Stimulated activated CD4-positive, alpha-beta T cell treated with anti-CD3 and anti-CD28 coated beads, TNF-alpha, amount 100 ng/mL, for 24 hours (primary cell): ENCODE data around the gene SH3BGR.
A peak's percentile ranks its signal among the peaks of the same experiment; 100 is the strongest.
"Not testable (repeated sequence)": the region's sequence is repeated elsewhere in the genome, so short reads cannot be mapped to it uniquely, and the experiment has no call there.

ENCODE experiments used
- DNase-seq, 3 experiments: peaks; one replicate each; pipeline ENCODE4 v3.0.0-alpha.2; 2020; ENCODE audit warnings: low read depth in 3 of 3

Gene SH3BGR

DNA sequence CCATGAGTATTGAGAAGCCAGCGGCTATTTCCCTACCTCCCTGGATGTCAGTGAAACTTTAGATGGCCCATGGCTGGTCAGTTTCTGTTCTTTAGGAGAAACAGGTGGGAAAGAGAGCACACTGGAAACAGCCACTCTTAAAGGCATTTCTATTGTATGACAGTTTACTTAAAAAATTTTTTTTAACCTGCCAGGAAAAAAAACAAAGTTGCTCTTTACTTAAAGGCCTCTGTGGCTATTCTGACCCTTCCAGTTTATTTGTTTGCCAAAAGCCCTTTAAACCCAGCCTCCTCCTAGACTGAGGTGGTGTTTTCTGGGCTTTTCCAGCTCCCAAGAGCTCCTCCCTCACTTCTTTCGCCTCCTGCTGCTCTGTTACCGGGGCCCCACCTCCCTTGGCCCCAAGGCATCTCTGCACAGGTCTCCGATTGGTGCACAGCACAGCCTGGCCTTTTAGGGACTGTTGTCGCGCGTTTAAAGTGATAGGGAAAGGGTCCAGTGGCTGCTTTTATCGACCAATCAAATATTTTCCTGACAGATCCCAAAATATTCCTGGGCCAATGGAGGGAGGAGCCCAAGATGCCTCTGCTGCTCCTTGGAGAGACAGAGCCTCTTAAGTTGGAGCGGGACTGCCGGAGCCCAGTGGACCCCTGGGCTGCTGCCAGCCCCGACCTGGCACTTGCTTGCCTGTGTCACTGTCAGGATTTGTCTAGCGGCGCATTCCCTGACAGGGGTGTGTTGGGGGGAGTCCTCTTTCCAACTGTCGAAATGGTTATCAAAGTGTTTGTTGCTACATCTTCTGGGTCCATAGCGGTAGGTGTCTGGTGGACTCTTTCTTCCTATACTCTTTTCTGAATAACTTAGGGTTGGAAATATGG is at the start of gene SH3BGR:
Gene SH3BGR (plus strand): TSS at position 639 of the 875 bp plus-strand sequence. CDS start 127 bp downstream, at position 766.
- no peak for DNase-seq

DNA sequence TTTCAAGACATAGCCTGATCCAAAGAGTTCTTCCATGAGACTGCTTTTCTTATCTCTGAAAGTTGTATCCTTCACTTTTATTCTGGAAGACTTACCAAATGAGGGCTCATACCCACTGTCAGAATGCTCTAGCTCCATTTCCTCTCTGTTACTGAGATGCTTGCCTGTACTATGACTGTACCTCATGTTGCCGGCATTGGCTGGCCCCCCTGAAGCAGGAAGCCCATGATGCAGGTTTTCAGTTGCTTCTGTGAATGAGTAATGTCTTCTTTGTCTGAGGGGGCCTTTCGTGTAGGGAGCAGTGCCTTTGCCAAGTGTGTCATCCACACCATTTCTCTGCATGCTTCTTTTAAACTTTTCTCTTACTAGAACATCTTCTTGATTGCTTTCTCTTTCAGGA is 45.7 kb upstream of the SH3BGR start:
- DNase-seq: no peak

DNA sequence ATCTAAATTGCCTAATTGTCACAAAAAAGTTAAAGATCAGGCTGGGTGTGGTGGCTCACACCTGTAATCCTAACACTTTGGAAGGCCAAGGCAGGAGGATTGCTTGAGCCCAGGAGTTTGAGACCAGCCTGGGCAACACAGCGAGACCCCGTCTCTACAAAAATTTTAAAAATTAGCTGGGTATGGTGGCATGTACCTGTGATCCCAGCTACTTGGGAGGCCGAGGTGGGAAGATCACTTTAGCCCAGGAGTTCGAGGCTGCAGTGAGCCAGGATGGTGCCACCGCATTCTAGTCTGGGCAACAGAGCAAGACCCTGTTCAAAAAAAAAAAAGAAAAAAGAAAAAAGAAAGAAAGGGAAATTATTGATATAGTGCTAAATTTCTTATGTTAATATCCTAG is 32.6 kb upstream of the SH3BGR start:
- not testable (repeated sequence) for DNase-seq

DNA sequence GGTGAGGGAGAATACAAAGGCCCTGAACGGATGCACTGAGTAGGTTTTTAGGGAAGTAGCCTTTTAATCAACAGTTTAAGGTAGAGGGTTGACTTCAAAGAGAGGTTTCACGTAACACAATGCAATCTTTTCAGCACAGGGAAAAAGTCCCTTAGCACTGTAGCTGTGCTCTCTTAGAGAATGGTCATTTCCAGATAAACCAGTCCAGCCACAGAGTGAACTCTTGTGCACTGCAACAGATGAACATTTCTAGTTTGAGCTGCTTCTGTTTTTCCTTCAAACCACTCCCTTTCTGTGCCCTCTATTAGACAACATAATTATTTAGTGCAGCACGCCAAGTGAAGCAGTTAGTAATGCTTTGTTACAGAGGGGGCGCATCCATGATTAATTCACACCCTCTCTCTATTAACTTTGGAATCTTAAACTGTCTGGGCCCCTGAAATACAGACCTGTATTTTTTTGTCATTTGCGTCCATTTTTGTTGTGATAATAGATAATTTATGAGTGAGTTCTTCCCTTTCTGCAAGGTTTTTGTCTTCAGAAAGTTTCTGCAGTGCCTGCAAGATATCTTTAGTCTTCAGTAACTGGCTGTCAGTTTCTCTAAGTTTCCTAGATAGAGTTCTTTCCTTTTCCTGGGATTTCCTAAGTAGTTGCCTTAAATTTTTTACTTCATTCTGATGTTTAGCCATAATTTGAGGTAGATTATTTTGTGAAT is 29.1 kb upstream of the SH3BGR start:
- DNase-seq: no peak

DNA sequence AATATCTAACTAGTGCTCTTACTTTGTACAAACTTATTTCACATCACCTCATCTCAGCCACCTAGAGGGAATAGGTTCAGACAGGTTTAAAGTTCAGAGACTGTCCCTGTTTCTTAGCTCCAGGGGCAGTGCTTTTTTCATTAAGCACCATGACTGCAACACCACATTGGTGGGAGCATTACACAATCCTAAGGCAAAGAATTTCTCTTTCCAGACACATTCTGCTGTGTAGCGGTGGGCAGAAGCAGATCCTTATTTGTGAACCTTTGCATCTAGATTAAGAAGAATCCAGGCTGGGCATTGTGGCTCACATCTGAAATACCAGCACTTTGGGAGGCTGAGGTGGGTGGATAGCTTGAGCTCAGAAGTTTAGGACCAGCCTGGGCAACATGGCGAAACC is 22.3 kb upstream of the SH3BGR start:
- DNase-seq: no peak

DNA sequence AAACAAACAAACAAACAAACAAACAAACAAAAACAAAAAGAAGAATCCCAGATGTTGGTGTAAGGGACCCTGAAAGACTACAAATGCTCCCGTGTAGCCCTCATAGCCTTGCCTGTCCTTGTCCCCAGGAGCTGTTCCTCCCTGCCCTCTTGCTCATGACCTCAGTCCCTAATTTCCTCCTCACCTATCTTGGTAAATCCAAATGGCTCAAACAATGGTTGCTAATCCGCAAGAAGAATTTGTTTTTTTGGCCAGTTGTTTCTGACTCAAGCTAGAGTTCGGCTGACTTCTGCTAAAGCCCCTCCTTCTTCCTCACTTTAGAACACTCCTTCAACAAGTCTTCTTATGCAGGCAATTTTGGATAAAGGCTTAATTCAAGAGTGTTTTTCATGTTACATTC is 21.8 kb upstream of the SH3BGR start:
- no peak for DNase-seq

DNA sequence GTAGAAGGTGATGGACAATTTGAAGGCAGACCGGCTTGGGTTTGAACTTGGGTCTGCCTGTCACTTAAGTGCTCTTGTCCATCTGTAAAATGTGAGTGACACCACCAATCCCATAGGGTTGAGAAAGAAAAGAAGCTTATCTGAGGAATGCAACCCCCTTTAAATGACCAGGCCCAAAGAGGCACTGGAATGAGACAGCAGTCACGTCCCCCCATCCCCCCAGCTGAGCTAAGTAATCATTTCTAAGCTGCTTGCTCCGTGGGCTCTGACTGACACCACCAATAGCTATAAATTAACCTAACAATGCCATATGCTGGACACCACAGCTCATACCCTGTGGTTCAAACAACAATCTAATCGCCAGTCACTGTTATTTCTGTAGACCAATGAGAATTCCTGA is 21.3 kb upstream of the SH3BGR start:
- DNase-seq: no peak

DNA sequence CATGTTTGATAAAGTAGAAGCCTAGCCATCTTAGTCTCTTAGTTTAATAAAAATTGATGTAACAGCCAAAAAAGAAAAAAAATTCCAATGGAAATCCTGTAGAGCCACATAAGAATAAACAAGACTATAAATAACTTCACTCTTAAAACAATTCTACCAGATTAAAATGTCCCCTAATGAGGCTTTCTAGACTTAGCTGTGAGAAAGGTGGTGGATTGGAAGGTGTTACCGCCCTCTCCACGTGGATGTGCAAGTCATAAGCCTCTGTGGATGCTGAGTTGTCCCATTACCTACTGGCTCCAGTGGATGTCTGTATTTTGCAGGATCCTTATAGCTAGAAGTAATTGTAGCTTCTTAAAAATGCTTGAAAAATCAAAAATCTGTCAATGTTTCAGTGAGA is 20.8 kb upstream of the SH3BGR start:
- no peak for DNase-seq

DNA sequence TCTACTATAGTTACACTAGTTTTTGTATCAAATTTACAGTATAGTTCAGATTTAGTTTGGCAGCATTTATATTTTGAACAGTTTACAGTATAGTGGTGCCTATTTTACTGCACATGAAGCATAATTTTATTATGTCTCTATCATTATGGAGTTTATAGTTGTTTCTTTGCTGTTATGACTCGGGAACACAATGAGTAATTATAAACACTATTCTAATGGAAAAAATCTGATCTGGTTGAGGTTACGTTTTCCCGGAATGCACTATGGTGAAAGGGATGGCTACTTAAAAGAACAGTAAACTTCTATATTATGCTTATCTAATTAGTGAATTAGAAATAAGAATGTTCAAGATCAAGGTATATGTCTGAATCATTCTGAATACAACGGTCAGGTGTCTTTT is 16.8 kb upstream of the SH3BGR start:
- no peak for DNase-seq

DNA sequence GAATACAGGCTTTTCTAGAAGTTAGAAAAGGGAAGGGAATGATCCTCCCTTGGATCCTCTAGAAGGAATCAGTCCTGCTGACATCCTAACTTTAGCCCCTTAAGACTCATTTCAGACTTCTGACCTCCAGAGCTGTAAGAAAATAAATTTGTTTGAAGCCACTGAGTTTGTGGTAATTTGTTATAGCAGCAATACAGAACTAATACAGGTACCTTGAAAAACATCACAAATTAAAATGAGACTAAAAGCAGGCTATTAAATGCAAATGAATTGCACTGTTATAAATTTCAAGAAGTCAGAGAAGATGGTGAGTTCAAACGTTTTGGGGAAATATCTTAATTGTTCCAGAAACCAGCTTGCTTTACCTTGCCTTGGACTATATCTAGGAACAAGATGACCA is 12.5 kb upstream of the SH3BGR start:
- no peak for DNase-seq

DNA sequence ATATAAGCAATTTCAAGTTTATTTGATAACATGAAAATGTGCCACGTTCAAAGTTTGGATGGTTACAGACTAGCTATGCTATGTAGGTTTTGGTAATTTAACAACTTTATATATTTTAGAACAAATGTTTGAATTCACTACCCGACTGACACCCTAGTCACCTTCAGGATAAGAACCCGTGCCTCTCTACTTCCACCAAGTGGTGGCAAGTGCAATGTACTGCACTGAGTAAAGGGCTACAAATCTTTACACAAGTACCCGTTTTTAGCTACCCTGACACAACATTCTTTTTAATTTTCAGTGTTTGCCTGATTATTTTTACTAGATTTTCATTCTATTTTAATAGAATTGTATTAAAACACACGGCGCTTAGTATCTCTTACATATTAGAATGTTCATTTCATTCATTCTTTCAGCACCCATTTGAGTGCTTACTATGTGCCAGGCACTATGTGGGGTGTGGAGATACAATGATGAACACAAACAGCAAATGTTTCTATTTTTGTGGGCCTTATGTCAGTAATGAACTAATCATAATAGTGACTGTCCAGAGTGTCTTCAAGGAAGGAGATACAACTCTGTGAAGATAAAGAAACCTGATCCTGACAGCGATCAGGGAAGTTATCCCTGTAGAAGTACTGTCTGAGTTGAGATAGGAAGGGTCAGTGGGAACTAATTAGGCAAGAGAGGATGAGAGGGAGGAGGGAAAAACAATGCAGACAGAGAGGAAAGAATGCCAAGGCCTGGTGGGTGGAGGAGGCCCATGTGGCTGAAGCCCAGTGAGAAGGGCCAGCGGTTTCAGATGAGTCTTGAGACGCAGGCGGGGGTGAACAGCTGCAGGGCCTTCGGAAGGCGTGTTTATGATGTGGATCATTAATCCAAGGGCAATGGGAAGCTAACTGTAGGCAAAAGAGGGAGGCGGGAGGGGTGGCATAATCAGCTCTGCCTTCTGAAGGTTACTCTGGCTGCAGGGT is 10.0 kb upstream of the SH3BGR start:
- no peak for DNase-seq

DNA sequence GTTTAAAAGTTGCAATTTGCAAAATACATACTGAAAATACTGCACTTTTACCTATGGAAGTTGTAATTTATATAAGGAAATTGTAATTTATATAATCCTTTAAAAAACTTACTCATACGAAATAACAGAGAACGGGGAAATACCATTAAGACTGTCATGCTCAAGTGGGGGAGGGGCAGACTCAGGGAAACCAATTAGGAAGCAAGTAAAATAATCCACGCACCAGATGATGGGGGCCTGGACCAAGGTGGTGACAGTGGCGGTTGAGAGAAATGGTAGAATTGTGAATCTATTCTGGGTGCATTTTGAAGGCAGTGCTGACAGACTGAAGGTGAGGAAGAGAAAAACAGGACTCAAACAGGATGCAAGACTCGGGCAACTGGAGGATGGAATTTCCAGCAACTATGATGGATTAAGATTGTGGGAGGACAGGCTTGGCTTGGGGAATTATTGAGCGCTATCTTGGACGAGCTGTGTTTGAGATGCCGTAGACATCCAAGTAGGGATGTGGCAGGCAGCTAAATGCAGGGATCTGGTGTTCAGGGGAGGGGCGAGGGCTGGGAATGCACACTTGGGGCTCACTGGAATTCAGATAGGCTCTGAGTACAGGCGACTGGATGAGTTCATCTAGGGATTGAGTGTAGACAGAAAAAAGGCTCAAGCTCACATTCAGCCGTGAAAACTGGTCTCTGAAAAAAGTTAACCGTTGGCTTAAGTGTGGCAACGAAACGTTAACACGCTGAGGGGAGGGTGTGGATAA is 7.2 kb upstream of the SH3BGR start:
- no peak for DNase-seq

DNA sequence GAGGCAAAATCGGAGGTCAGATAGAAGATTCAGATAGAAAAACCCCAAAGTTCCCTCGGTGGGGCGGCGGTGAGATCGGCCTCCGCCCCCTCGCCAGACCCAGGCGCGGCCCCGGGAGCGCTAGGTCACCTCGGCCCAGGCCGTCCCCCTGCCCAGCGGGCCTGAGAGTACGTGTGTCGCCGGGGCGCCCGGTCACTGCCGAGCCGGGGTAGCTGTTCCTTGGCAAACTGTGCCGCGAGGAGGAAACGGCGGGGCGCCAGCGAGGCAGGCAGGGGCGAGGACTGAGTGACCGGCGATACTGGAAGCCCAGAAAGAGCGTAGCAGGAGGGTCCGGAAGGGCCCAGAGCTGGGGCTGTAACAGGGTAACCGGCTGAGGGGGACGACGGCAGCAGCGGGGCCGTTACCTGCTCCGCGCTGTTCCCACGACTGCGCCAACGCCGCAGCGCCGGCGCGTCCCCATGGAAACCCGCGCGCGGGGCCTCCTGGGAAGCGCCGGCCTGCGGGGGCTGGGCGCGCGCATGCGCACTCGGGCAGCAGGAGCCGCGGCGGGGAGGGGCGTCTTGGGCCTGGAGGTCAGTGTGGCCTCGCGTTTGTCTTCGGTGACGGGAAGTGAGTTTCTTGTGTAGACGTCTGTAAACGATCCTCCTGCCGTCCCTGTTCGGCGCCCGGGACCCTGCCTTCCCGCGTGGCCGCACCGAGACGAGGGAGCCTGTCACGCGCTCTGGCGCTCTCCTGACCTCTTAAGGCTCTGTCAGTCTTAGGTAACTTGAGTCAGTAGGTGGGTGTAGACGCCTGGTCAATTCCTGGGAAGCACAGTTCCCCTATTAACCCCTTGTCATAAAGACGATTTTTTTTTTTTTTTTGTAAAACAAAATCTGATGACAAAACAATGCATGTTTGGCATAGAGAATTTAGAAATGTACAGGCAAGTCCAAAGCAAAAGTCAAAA is 6.2 kb upstream of the SH3BGR start, which contains the start of gene LCA5L:
Gene LCA5L (minus strand): TSS at position 458 of the 949 bp plus-strand sequence. CDS start 17,285 bp downstream, outside the sequence.
- DNase-seq: peak; percentile 79 to 88 (median 81)

DNA sequence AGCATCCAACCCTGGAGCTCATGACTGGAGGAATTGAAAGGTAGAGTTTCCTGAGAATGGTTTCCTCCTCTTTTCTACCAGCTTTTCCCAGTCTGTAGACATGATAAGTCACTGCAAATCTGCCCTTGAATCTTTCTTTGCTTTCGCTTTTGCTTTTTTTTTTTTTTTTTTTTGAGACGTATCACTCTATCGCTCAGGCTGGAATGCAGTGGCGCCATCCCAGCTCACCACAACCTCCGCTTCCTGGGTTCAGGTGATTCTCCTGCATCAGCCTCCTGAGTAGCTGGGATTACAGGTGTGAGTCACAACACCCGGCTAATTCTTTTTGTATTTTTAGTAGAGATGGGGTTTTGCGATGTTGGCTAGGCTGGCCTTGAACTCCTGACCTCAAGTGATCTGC is 4.5 kb upstream of the SH3BGR start:
- no peak for DNase-seq

DNA sequence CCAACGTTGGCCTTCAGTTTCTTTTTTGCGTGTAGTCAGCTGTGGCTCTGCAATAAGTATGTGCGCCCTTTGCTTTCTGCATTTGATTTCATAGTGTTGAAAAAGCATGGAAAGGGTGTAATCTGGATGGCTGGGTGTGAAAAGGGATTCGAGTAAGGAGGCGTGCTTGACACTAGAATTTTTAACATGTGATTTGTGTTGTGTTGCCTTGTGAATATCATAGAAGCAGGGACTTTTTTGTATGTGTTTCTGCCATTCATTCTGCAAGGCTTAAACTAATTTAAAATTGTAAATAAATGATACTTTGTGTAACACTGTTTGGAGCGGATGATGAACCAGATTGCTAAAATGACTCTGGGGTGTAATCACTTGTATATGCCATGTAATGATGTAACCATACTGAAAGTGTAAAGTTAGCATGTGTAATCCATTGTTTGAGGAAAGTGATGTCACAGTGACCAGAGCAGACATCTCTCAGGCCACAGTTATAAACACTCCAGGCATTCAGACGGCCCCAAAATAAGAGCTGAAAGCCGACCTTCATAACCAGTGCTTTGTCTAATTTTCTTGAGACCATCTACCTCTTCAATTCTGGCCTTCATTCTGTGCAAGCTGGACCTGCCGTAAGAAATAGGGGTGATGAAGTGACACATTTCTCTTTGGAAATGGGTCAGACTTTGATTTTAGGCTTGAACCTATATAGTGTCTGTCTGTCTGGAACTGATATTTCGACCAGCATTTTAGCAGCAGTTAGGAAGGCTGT is 618 bp downstream of the SH3BGR start:
- DNase-seq: no peak

DNA sequence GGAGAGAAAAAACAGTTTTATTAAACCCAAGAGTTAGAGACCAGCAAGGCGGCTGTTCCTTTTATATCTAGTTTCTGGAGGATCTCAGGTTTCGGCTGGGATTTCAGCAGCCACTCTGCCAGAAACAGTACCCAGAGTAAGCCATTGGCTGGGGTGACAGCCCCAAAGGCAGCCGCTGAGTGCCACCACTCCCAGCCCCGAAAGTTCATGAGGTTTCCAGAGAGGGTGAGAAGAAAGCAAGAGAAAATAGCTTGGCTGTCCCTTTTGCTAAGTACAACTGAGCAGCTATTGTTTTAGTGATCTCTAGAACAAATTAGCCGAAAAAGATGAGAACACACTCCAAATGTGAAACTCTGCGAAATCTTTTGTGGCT is 1.2 kb downstream of the SH3BGR start:
- DNase-seq: no peak

DNA sequence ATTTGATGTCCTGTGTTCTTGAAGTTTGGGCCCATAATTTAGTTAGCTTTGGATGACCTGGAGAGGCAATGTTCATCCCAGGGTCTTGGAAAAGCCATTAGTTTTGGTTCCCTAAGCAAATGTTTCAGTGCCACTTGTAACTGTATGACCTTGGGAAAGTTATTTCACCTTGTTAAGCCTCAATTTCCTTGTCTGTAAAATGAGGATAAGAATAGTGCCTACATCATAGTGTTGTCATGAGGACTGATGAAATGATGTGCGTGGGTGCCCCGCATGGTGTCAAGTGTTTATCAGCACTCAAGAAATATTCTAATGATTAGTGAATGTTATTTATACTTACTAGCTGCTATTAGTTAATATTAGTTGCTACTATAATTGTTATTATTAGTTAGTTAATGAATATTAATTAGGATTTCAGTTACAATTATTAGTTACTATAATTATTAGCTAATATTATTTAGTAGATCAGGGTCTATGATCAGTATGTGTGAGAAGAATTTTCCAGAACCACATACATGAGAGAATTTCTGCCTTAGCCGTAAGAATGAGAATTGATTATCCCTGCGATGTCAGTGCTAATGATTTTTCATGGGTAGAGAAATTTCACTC is 1.9 kb downstream of the SH3BGR start:
- DNase-seq: no peak

DNA sequence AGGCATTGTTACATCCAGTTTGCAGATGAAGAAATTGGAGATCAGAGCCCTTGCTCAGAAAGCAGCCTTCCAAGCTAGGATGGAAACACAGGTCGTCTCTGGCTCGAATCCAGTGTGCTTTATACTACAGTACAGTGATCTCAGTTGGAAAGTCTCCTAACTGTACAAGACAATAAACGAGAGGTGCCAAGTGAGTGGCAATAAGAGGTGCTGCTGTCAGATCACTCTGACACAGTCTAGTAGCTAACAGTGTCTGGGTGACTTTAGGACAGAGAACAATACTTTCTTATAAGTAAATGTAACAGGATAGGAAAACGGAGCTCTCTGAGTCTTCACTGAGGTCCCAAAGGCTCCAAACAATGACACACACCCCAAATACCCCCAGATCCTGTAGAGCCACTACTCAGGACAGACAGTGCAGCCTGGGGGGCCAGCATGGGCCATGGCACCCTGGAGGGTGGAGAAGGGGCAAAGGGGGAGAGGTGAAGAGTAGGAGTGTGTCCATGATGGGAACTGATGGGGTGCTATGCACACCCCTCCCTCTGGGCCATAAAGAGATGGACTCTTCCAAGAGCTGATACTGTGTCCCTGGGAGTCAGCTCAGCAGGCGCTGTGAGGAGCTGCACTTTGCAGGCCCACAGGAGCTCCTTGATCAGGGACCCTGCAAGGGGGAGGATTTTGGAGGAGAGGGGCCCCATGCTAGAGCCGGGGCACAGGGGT is 3.3 kb downstream of the SH3BGR start:
- DNase-seq: no peak
